H9 (cell line): ENCODE measurements around the gene SNURF. TPM values are rescaled to one million over a fixed set of nuclear protein-coding genes. Genes with fewer than 3 reads are reported as not detected.
"Not testable (repeated sequence)": the region's sequence is repeated elsewhere in the genome, so short reads cannot be mapped to it uniquely, and the experiment has no call there.

ENCODE experiments used
- DNase-seq: peaks from one replicate; pipeline ENCODE4 v3.0.0-alpha.2; 2017
- H2AFZ ChIP-seq: one replicate; pipeline ENCODE4 v1.6.1; 2013; ENCODE audit warnings: mild to moderate bottlenecking, low read length, control low read depth, moderate library complexity
- H2AK5ac ChIP-seq: 2 replicates; pipeline ENCODE4 v1.6.1; 2013; ENCODE audit warnings: low read length, control low read depth, mixed read lengths; ENCODE audit not compliant: insufficient read length
- H2BK120ac ChIP-seq: one replicate; pipeline ENCODE4 v1.6.1; 2013; ENCODE audit warnings: low read depth, mild to moderate bottlenecking, low read length, control low read depth, inconsistent platforms; ENCODE audit not compliant: poor library complexity, severe bottlenecking
- H2BK12ac ChIP-seq: 2 replicates; pipeline ENCODE4 v1.6.1; 2013; ENCODE audit warnings: low read length, control low read depth, mixed read lengths, low read depth; ENCODE audit not compliant: insufficient read length
- H2BK15ac ChIP-seq: 2 replicates; pipeline ENCODE4 v1.6.1; 2013; ENCODE audit warnings: low read depth, low read length, control low read depth
- H2BK20ac ChIP-seq: one replicate; pipeline ENCODE4 v1.6.1; 2013; ENCODE audit warnings: low read depth, mild to moderate bottlenecking, low read length, control low read depth, inconsistent platforms; ENCODE audit not compliant: poor library complexity, severe bottlenecking
- H2BK5ac ChIP-seq: 2 replicates; pipeline ENCODE4 v1.6.1; 2013; ENCODE audit warnings: low read length, control low read depth, mixed read lengths; ENCODE audit not compliant: insufficient read length
- H3K14ac ChIP-seq: 2 replicates; pipeline ENCODE4 v1.6.1; 2013; ENCODE audit warnings: low read length, control low read depth; ENCODE audit not compliant: insufficient read depth
- H3K18ac ChIP-seq: 2 replicates; pipeline ENCODE4 v1.6.1; 2013; ENCODE audit warnings: low read depth, mild to moderate bottlenecking, mixed read lengths, low read length, control low read depth; ENCODE audit not compliant: insufficient read length
- H3K23ac ChIP-seq: 2 replicates; pipeline ENCODE4 v1.6.1; 2013; ENCODE audit warnings: low read length, control low read depth, mixed read lengths, low read depth; ENCODE audit not compliant: insufficient read length
- H3K23me2 ChIP-seq: 2 replicates; pipeline ENCODE4 v1.6.1; 2013; ENCODE audit warnings: low read depth, mild to moderate bottlenecking, mixed read lengths, low read length, control low read depth; ENCODE audit not compliant: insufficient read length, poor library complexity, severe bottlenecking
- H3K27ac ChIP-seq: 2 replicates; pipeline ENCODE4 v1.5.1; 2013; ENCODE audit warnings: low read length, control low read depth, mixed read lengths, low read depth; ENCODE audit not compliant: insufficient read length
- H3K27me3 ChIP-seq: 2 replicates; pipeline ENCODE4 v1.6.1; 2013; ENCODE audit warnings: low read length, control low read depth, inconsistent platforms; ENCODE audit not compliant: insufficient read depth
- H3K4ac ChIP-seq: 2 replicates; pipeline ENCODE4 v1.6.1; 2013; ENCODE audit warnings: low read depth, mild to moderate bottlenecking, control low read depth, inconsistent platforms, low read length, moderate library complexity
- H3K4me1 ChIP-seq: 2 replicates; pipeline ENCODE4 v1.6.1; 2013; ENCODE audit warnings: low read length, control low read depth, inconsistent platforms; ENCODE audit not compliant: insufficient read depth
- H3K4me2 ChIP-seq: 2 replicates; pipeline ENCODE4 v1.6.1; 2013; ENCODE audit warnings: low read length, control low read depth, mixed read lengths; ENCODE audit not compliant: insufficient read length, insufficient read depth
- H3K56ac ChIP-seq: 2 replicates; pipeline ENCODE4 v1.6.1; 2013; ENCODE audit warnings: low read depth, mild to moderate bottlenecking, mixed read lengths, low read length, control low read depth; ENCODE audit not compliant: insufficient read length
- H3K79me1 ChIP-seq: 2 replicates; pipeline ENCODE4 v1.6.1; 2013; ENCODE audit warnings: low read depth, mild to moderate bottlenecking, moderate library complexity, low read length, control low read depth, inconsistent platforms; ENCODE audit not compliant: insufficient read depth, poor library complexity, severe bottlenecking
- H3K79me2 ChIP-seq: 2 replicates; pipeline ENCODE4 v1.6.1; 2013; ENCODE audit warnings: low read length, control low read depth, inconsistent platforms; ENCODE audit not compliant: insufficient read depth
- H3K9ac ChIP-seq: 2 replicates; pipeline ENCODE4 v1.6.1; 2013; ENCODE audit warnings: low read length, control low read depth, mixed read lengths; ENCODE audit not compliant: insufficient read length; ENCODE audit errors: extremely low read depth
- H3K9me3 ChIP-seq: one replicate; pipeline ENCODE4 v1.6.1; 2013; ENCODE audit warnings: low read depth, low read length, inconsistent platforms; ENCODE audit not compliant: control insufficient read depth
- H3T11ph ChIP-seq: one replicate; pipeline ENCODE4 v1.6.1; 2013; ENCODE audit warnings: mild to moderate bottlenecking, low read length, control low read depth, inconsistent platforms
- H4K20me1 ChIP-seq: one replicate; pipeline ENCODE4 v1.6.1; 2013; ENCODE audit not compliant: control insufficient read depth, insufficient read length, insufficient read depth
- H4K5ac ChIP-seq: 2 replicates; pipeline ENCODE4 v1.6.1; 2013; ENCODE audit warnings: low read depth, mild to moderate bottlenecking, mixed read lengths, low read length, control low read depth; ENCODE audit not compliant: insufficient read length
- H4K8ac ChIP-seq: replicated peaks from 2 replicates; pipeline ENCODE4 v1.6.1; 2013; ENCODE audit warnings: low read length, control low read depth, mixed read lengths, low read depth; ENCODE audit not compliant: insufficient read length
- H4K91ac ChIP-seq: 2 replicates; pipeline ENCODE4 v1.6.1; 2013; ENCODE audit warnings: low read depth, mild to moderate bottlenecking, moderate library complexity, mixed read lengths, low read length, control low read depth; ENCODE audit not compliant: insufficient read length
- H3K27ac Mint-ChIP-seq, 3 experiments: 2 replicates in 2 of 3; 3 replicates in 1 of 3; pipeline ENCODE4 v1.8.0; 2020 to 2021; ENCODE audit warnings: mixed read lengths in 3 of 3, mild to moderate bottlenecking in 1 of 3, moderate library complexity in 1 of 3
- H3K27me3 Mint-ChIP-seq: 2 replicates; pipeline ENCODE4 v1.8.0; 2021; ENCODE audit warnings: low read depth, mild to moderate bottlenecking, moderate library complexity, mixed read lengths
- H3K36me3 Mint-ChIP-seq, 3 experiments: 2 replicates in 2 of 3; 3 replicates in 1 of 3; pipeline ENCODE4 v1.8.0; 2020 to 2021; ENCODE audit warnings: low read depth in 3 of 3, mixed read lengths in 3 of 3; ENCODE audit not compliant: insufficient read depth in 1 of 3
- H3K4me1 Mint-ChIP-seq, 2 experiments: 2 replicates each; pipeline ENCODE4 v1.8.0; 2020; ENCODE audit warnings: mixed read lengths in 2 of 2
- H3K4me3 Mint-ChIP-seq, 2 experiments: 2 replicates in 1 of 2; 3 replicates in 1 of 2; pipeline ENCODE4 v1.8.0; 2020 to 2021; ENCODE audit warnings: mild to moderate bottlenecking in 2 of 2, mixed read lengths in 2 of 2, moderate library complexity in 1 of 2
- H3K9me3 Mint-ChIP-seq, 2 experiments: 2 replicates in 1 of 2; 3 replicates in 1 of 2; pipeline ENCODE4 v1.8.0; 2020; ENCODE audit warnings: mild to moderate bottlenecking in 2 of 2, mixed read lengths in 2 of 2, moderate library complexity in 1 of 2
- WGBS: extraction: QIAGEN DNeasy Blood & Tissue Kit; methylation state at CpG from one replicate; pipeline ENCODE4 v1.1.7; 2013; ENCODE audit warnings: missing lambda C conversion rate, low lambda C conversion rate, mixed read lengths; ENCODE audit not compliant: insufficient read length; ENCODE audit errors: extremely low coverage; 5-methylcytosine and 5-hydroxymethylcytosine counted together
- total RNA-seq: library from RNA; stranded (reverse); gene quantifications from 2 replicates; pipeline ENCODE4 v1.2.1, GENCODE V29; 2021
- TF ChIP-seq, protein P1 (sequence below): fragments of 200-600 bp; sonication (generic); conservative IDR thresholded peaks from 3 replicates; pipeline ENCODE4 v1.8.0; 2021; ENCODE audit warnings: antibody characterized with exemption, mild to moderate bottlenecking

Gene SNURF
- total RNA-seq, 1 experiment from 2014 or later, result 134 TPM

DNA sequence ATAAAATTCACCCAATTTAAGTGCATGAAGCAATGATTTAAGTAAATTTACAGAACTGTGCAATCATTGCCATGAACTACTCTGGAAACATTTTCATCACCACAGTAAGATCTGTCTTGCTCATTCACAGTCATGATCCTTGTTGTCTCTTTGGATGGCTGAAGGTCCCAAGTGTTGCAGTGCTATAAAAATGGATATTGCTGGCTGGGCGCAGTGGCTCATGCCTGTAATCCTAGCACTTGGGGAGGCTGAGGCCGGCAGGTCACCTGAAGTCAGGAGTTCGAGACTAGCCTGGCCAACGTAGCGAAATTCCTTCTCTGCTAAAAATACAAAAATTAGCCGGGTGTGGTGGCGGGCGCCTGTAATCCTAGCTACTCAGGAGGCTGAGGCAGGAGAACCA lies 17.0 kb downstream of the SNURF start:
- no peaks in the 10 kb centered on the region for H3K4me1 ChIP-seq
- H3K14ac ChIP-seq, result no peak overlapping the region
- H3K27me3 ChIP-seq, result no peaks in the 10 kb centered on the region
- Mint-ChIP-seq H3K4me3 (no peak overlapping the region), H3K27ac (no peak overlapping the region; a peak in 1 of 7 replicates), H3K4me1 (peaks cover 3 to 25% of the 10 kb centered on the region in 2 experiments; a peak in 3 of 4 replicates), H3K36me3 (peaks cover 50 to 87% (median 80%) of the 10 kb centered on the region in 3 experiments), H3K27me3 (peaks cover 2% of the 10 kb centered on the region; the same call in 1 of the 2 replicates), H3K9me3 (peaks cover 53 to 63% of the 10 kb centered on the region in 2 experiments)
- no peak overlapping the region for H2BK5ac ChIP-seq
- H3K18ac ChIP-seq, result no peak overlapping the region
- H3K23me2 ChIP-seq, result no peaks in the 10 kb centered on the region
- H3K9ac ChIP-seq, result no peak overlapping the region
- no peak overlapping the region for H2BK20ac ChIP-seq
- H2AK5ac ChIP-seq, result no peak overlapping the region
- H2BK120ac ChIP-seq, result no peak overlapping the region
- H3K27ac ChIP-seq, result no peak overlapping the region
- H3K56ac ChIP-seq, result no peak overlapping the region
- peaks cover 6% of the 10 kb centered on the region; the same call in 1 of the 2 replicates for H3K79me2 ChIP-seq
- TF ChIP-seq, protein P1, sequence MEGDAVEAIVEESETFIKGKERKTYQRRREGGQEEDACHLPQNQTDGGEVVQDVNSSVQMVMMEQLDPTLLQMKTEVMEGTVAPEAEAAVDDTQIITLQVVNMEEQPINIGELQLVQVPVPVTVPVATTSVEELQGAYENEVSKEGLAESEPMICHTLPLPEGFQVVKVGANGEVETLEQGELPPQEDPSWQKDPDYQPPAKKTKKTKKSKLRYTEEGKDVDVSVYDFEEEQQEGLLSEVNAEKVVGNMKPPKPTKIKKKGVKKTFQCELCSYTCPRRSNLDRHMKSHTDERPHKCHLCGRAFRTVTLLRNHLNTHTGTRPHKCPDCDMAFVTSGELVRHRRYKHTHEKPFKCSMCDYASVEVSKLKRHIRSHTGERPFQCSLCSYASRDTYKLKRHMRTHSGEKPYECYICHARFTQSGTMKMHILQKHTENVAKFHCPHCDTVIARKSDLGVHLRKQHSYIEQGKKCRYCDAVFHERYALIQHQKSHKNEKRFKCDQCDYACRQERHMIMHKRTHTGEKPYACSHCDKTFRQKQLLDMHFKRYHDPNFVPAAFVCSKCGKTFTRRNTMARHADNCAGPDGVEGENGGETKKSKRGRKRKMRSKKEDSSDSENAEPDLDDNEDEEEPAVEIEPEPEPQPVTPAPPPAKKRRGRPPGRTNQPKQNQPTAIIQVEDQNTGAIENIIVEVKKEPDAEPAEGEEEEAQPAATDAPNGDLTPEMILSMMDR, result no peak
- H4K5ac ChIP-seq, result no peak overlapping the region
- H3K4ac ChIP-seq, result no peak overlapping the region
- no peak overlapping the region for H3K23ac ChIP-seq
- H2BK15ac ChIP-seq, result no peak overlapping the region
- WGBS, result no CpG with 5 or more reads among the region's 8 CpGs
- no peak overlapping the region for H3T11ph ChIP-seq
- H3K9me3 ChIP-seq, result peaks cover 14% of the 10 kb centered on the region
- DNase-seq, result no peak
- H4K20me1 ChIP-seq, result no peaks in the 10 kb centered on the region
- no peak overlapping the region for H3K4me2 ChIP-seq
- H4K8ac ChIP-seq, result no peak overlapping the region
- no peak overlapping the region for H2BK12ac ChIP-seq
- H2AFZ ChIP-seq, result no peak overlapping the region
- no peak overlapping the region for H4K91ac ChIP-seq
- H3K79me1 ChIP-seq, result no peaks in the 10 kb centered on the region

DNA sequence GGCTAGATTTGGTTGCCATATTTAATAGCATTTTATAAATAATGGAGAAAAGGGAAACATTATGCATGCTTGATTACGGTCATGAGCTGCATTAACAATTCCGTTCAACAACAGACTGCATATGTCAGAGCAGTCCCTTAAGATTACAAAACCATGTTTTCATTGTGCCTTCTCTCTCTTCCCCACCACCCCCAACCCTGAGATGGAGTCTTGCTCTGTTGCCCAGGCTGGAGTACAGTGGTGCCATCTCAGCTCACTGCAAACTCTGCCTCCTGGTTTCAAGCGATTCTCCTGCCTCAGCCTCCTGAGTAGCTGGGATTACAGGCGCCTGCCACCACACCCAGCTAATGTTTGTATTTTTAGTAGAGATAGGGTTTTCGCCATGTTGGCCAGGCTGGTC lies 17.9 kb downstream of the SNURF start:
- not testable (repeated sequence) for H4K5ac ChIP-seq, H2BK20ac ChIP-seq, H3K4me1 ChIP-seq, H3K9ac ChIP-seq, H2BK15ac ChIP-seq, H3K4ac ChIP-seq, H3K18ac ChIP-seq, H4K8ac ChIP-seq, H4K20me1 ChIP-seq, H3K79me2 ChIP-seq, H3K79me1 ChIP-seq, H3K56ac ChIP-seq, H3T11ph ChIP-seq, H2AK5ac ChIP-seq, H3K23me2 ChIP-seq, H2BK120ac ChIP-seq, H2AFZ ChIP-seq, H3K27me3 Mint-ChIP-seq, H2BK12ac ChIP-seq, H3K14ac ChIP-seq, H2BK5ac ChIP-seq, H4K91ac ChIP-seq, H3K27me3 ChIP-seq, DNase-seq, H3K27ac Mint-ChIP-seq, H3K27ac ChIP-seq, H3K4me3 Mint-ChIP-seq, H3K4me2 ChIP-seq, H3K23ac ChIP-seq
- peaks cover 6 to 23% of the 10 kb centered on the region in 2 experiments; a peak in 3 of 4 replicates for H3K4me1 Mint-ChIP-seq
- WGBS, result no CpG with 5 or more reads among the region's 5 CpGs
- H3K9me3 Mint-ChIP-seq, result peaks cover 54 to 66% of the 10 kb centered on the region in 2 experiments
- H3K9me3 ChIP-seq, result peaks cover 16% of the 10 kb centered on the region
- H3K36me3 Mint-ChIP-seq, result peaks cover 52 to 89% (median 83%) of the 10 kb centered on the region in 3 experiments
